GM23248 (cell line): ENCODE data around the gene SEZ6.

ENCODE experiments used
- EZH2 ChIP-seq: fragments of 200-600 bp; sonication (generic); IDR thresholded peaks from 2 replicates; pipeline ENCODE4 v1.6.1; 2018; ENCODE audit warnings: antibody characterized with exemption, mild to moderate bottlenecking; ENCODE audit not compliant: insufficient read depth, poor library complexity, severe bottlenecking
- EZH2phosphoT487 ChIP-seq: fragments of 200-600 bp; sonication (generic); IDR thresholded peaks from 2 replicates; pipeline ENCODE4 v1.6.1; 2018; ENCODE audit warnings: antibody characterized with exemption, moderate library complexity, mild to moderate bottlenecking, low read depth; ENCODE audit not compliant: insufficient read depth

- TF ChIP-seq EZH2phosphoT487 (no peak), EZH2 (no peak)
Observed at GRCh38 chr17:28940675-28941074, 65.2 kb downstream of the SEZ6 start.
